H9 (cell line): Measurements from ENCODE around the gene TFPI. TPM values are rescaled to one million over a fixed set of nuclear protein-coding genes. Genes with fewer than 3 reads are reported as not detected.

Source experiments
- DNase-seq: peaks from one replicate; pipeline ENCODE4 v3.0.0-alpha.2; 2017
- H2AFZ ChIP-seq: one replicate; pipeline ENCODE4 v1.6.1; 2013; ENCODE audit warnings: mild to moderate bottlenecking, low read length, control low read depth, moderate library complexity
- H2AK5ac ChIP-seq: 2 replicates; pipeline ENCODE4 v1.6.1; 2013; ENCODE audit warnings: low read length, control low read depth, mixed read lengths; ENCODE audit not compliant: insufficient read length
- H2BK120ac ChIP-seq: one replicate; pipeline ENCODE4 v1.6.1; 2013; ENCODE audit warnings: low read depth, mild to moderate bottlenecking, low read length, control low read depth, inconsistent platforms; ENCODE audit not compliant: poor library complexity, severe bottlenecking
- H2BK12ac ChIP-seq: 2 replicates; pipeline ENCODE4 v1.6.1; 2013; ENCODE audit warnings: low read length, control low read depth, mixed read lengths, low read depth; ENCODE audit not compliant: insufficient read length
- H2BK15ac ChIP-seq: 2 replicates; pipeline ENCODE4 v1.6.1; 2013; ENCODE audit warnings: low read depth, low read length, control low read depth
- H2BK20ac ChIP-seq: one replicate; pipeline ENCODE4 v1.6.1; 2013; ENCODE audit warnings: low read depth, mild to moderate bottlenecking, low read length, control low read depth, inconsistent platforms; ENCODE audit not compliant: poor library complexity, severe bottlenecking
- H2BK5ac ChIP-seq: 2 replicates; pipeline ENCODE4 v1.6.1; 2013; ENCODE audit warnings: low read length, control low read depth, mixed read lengths; ENCODE audit not compliant: insufficient read length
- H3K14ac ChIP-seq: 2 replicates; pipeline ENCODE4 v1.6.1; 2013; ENCODE audit warnings: low read length, control low read depth; ENCODE audit not compliant: insufficient read depth
- H3K18ac ChIP-seq: 2 replicates; pipeline ENCODE4 v1.6.1; 2013; ENCODE audit warnings: low read depth, mild to moderate bottlenecking, mixed read lengths, low read length, control low read depth; ENCODE audit not compliant: insufficient read length
- H3K23ac ChIP-seq: 2 replicates; pipeline ENCODE4 v1.6.1; 2013; ENCODE audit warnings: low read length, control low read depth, mixed read lengths, low read depth; ENCODE audit not compliant: insufficient read length
- H3K23me2 ChIP-seq: 2 replicates; pipeline ENCODE4 v1.6.1; 2013; ENCODE audit warnings: low read depth, mild to moderate bottlenecking, mixed read lengths, low read length, control low read depth; ENCODE audit not compliant: insufficient read length, poor library complexity, severe bottlenecking
- H3K27ac ChIP-seq: 2 replicates; pipeline ENCODE4 v1.5.1; 2013; ENCODE audit warnings: low read length, control low read depth, mixed read lengths, low read depth; ENCODE audit not compliant: insufficient read length
- H3K27me3 ChIP-seq: 2 replicates; pipeline ENCODE4 v1.6.1; 2013; ENCODE audit warnings: low read length, control low read depth, inconsistent platforms; ENCODE audit not compliant: insufficient read depth
- H3K4ac ChIP-seq: 2 replicates; pipeline ENCODE4 v1.6.1; 2013; ENCODE audit warnings: low read depth, mild to moderate bottlenecking, control low read depth, inconsistent platforms, low read length, moderate library complexity
- H3K4me1 ChIP-seq: 2 replicates; pipeline ENCODE4 v1.6.1; 2013; ENCODE audit warnings: low read length, control low read depth, inconsistent platforms; ENCODE audit not compliant: insufficient read depth
- H3K4me2 ChIP-seq: 2 replicates; pipeline ENCODE4 v1.6.1; 2013; ENCODE audit warnings: low read length, control low read depth, mixed read lengths; ENCODE audit not compliant: insufficient read length, insufficient read depth
- H3K56ac ChIP-seq: 2 replicates; pipeline ENCODE4 v1.6.1; 2013; ENCODE audit warnings: low read depth, mild to moderate bottlenecking, mixed read lengths, low read length, control low read depth; ENCODE audit not compliant: insufficient read length
- H3K79me1 ChIP-seq: 2 replicates; pipeline ENCODE4 v1.6.1; 2013; ENCODE audit warnings: low read depth, mild to moderate bottlenecking, moderate library complexity, low read length, control low read depth, inconsistent platforms; ENCODE audit not compliant: insufficient read depth, poor library complexity, severe bottlenecking
- H3K79me2 ChIP-seq: 2 replicates; pipeline ENCODE4 v1.6.1; 2013; ENCODE audit warnings: low read length, control low read depth, inconsistent platforms; ENCODE audit not compliant: insufficient read depth
- H3K9ac ChIP-seq: 2 replicates; pipeline ENCODE4 v1.6.1; 2013; ENCODE audit warnings: low read length, control low read depth, mixed read lengths; ENCODE audit not compliant: insufficient read length; ENCODE audit errors: extremely low read depth
- H3K9me3 ChIP-seq: one replicate; pipeline ENCODE4 v1.6.1; 2013; ENCODE audit warnings: low read depth, low read length, inconsistent platforms; ENCODE audit not compliant: control insufficient read depth
- H3T11ph ChIP-seq: one replicate; pipeline ENCODE4 v1.6.1; 2013; ENCODE audit warnings: mild to moderate bottlenecking, low read length, control low read depth, inconsistent platforms
- H4K20me1 ChIP-seq: one replicate; pipeline ENCODE4 v1.6.1; 2013; ENCODE audit not compliant: control insufficient read depth, insufficient read length, insufficient read depth
- H4K5ac ChIP-seq: 2 replicates; pipeline ENCODE4 v1.6.1; 2013; ENCODE audit warnings: low read depth, mild to moderate bottlenecking, mixed read lengths, low read length, control low read depth; ENCODE audit not compliant: insufficient read length
- H4K8ac ChIP-seq: replicated peaks from 2 replicates; pipeline ENCODE4 v1.6.1; 2013; ENCODE audit warnings: low read length, control low read depth, mixed read lengths, low read depth; ENCODE audit not compliant: insufficient read length
- H4K91ac ChIP-seq: 2 replicates; pipeline ENCODE4 v1.6.1; 2013; ENCODE audit warnings: low read depth, mild to moderate bottlenecking, moderate library complexity, mixed read lengths, low read length, control low read depth; ENCODE audit not compliant: insufficient read length
- H3K27ac Mint-ChIP-seq, 3 experiments: 2 replicates in 2 of 3; 3 replicates in 1 of 3; pipeline ENCODE4 v1.8.0; 2020 to 2021; ENCODE audit warnings: mixed read lengths in 3 of 3, mild to moderate bottlenecking in 1 of 3, moderate library complexity in 1 of 3
- H3K27me3 Mint-ChIP-seq: 2 replicates; pipeline ENCODE4 v1.8.0; 2021; ENCODE audit warnings: low read depth, mild to moderate bottlenecking, moderate library complexity, mixed read lengths
- H3K36me3 Mint-ChIP-seq, 3 experiments: 2 replicates in 2 of 3; 3 replicates in 1 of 3; pipeline ENCODE4 v1.8.0; 2020 to 2021; ENCODE audit warnings: low read depth in 3 of 3, mixed read lengths in 3 of 3; ENCODE audit not compliant: insufficient read depth in 1 of 3
- H3K4me1 Mint-ChIP-seq, 2 experiments: 2 replicates each; pipeline ENCODE4 v1.8.0; 2020; ENCODE audit warnings: mixed read lengths in 2 of 2
- H3K4me3 Mint-ChIP-seq, 2 experiments: 2 replicates in 1 of 2; 3 replicates in 1 of 2; pipeline ENCODE4 v1.8.0; 2020 to 2021; ENCODE audit warnings: mild to moderate bottlenecking in 2 of 2, mixed read lengths in 2 of 2, moderate library complexity in 1 of 2
- H3K9me3 Mint-ChIP-seq, 2 experiments: 2 replicates in 1 of 2; 3 replicates in 1 of 2; pipeline ENCODE4 v1.8.0; 2020; ENCODE audit warnings: mild to moderate bottlenecking in 2 of 2, mixed read lengths in 2 of 2, moderate library complexity in 1 of 2
- CTCF ChIP-seq: fragments of 200-600 bp; sonication (generic); conservative IDR thresholded peaks from 3 replicates; pipeline ENCODE4 v1.8.0; 2021; ENCODE audit warnings: antibody characterized with exemption, mild to moderate bottlenecking
- WGBS: extraction: QIAGEN DNeasy Blood & Tissue Kit; methylation state at CpG from one replicate; pipeline ENCODE4 v1.1.7; 2013; ENCODE audit warnings: missing lambda C conversion rate, low lambda C conversion rate, mixed read lengths; ENCODE audit not compliant: insufficient read length; ENCODE audit errors: extremely low coverage; 5-methylcytosine and 5-hydroxymethylcytosine counted together
- total RNA-seq: library from RNA; stranded (reverse); gene quantifications from 2 replicates; pipeline ENCODE4 v1.2.1, GENCODE V29; 2021

Gene TFPI
- total RNA-seq, 1 experiment from 2014 or later = 5.8 TPM

- Histone ChIP-seq H4K5ac (no peak overlapping the region), H2BK5ac (no peak overlapping the region), H3K18ac (no peak overlapping the region), H2BK20ac (no peak overlapping the region), H3T11ph (no peak overlapping the region), H4K91ac (no peak overlapping the region), H3K79me1 (no peaks in the 10 kb centered on the region), H3K4me1 (no peaks in the 10 kb centered on the region), H3K9ac (no peak overlapping the region), H3K23ac (no peak overlapping the region), H2BK12ac (no peak overlapping the region), H3K4me2 (no peak overlapping the region), H4K8ac (no peak overlapping the region), H3K27ac (no peak overlapping the region), H2AFZ (no peak overlapping the region), H3K27me3 (no peaks in the 10 kb centered on the region), H3K23me2 (no peaks in the 10 kb centered on the region), H3K79me2 (no peaks in the 10 kb centered on the region), H2AK5ac (no peak overlapping the region), H3K56ac (no peak overlapping the region), H4K20me1 (no peaks in the 10 kb centered on the region), H3K4ac (no peak overlapping the region), H2BK120ac (no peak overlapping the region), H3K9me3 (no peaks in the 10 kb centered on the region), H2BK15ac (no peak overlapping the region), H3K14ac (no peak overlapping the region)
- no peak for TF ChIP-seq CTCF
- Mint-ChIP-seq H3K27ac (no peak overlapping the region), H3K36me3 (no peaks in the 10 kb centered on the region), H3K27me3 (no peaks in the 10 kb centered on the region), H3K4me1 (no peaks in the 10 kb centered on the region), H3K9me3 (no peaks in the 10 kb centered on the region), H3K4me3 (no peak overlapping the region)
- no CpG with 5 or more reads among the region's 2 CpGs for WGBS
- no peak for DNase-seq
Observed at GRCh38 chr2:187478719-187479118, 75.5 kb downstream of the TFPI start.
